ENCODE data around the gene DUS4L. TPM values are rescaled to one million over a fixed set of nuclear protein-coding genes. Genes with fewer than 3 reads are reported as not detected.

DUS4L gene
- 9.7 and 11.1 TPM in 2 replicates for total RNA-seq

DNA sequence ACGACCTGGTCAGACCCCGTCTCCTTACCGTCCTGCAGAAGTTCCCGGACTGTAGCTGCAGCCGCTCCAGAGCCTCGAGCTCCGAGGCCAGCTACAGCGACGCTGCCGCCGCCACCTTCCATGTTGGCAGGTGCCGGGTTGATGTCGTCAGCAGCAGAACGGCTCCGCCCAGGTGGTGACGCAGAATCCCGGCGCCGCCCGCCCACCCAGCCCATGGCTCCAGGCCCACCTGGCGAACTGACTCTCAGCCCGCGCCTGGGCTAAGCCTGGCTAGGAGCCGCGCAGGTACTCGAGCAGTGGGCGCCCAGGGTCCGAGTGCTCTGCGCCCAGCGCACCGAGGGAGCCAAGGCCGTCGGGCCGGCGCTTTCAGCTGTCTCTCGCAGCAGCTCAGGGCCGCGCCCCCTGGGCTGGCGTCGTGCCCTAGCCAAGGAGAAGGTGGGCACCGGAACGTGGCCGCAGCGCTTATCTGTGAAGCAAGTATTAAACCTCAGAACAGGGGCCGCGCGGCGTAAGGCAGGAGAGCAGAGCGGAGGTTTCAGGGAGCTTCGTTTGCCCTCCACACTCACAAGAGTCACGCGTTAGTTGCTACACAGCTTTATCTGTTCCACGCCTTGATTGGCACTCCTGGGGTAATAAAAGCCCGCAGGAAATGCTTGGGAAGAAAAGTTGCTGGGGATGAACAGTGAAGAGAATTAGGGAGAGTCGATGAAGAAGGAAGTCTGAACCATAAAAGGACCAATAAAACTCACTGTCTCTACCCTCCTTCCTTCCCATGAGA is at the start of gene DUS4L, which contains the start of gene COG5:
Gene DUS4L, plus strand, starts transcription at position 197 of the 778 bp plus-strand sequence. CDS start 3,100 bp downstream, outside the sequence.
Gene COG5, minus strand, starts transcription at position 146 of the 778 bp plus-strand sequence. Its CDS starts 24 bp downstream, at position 122.

DNA sequence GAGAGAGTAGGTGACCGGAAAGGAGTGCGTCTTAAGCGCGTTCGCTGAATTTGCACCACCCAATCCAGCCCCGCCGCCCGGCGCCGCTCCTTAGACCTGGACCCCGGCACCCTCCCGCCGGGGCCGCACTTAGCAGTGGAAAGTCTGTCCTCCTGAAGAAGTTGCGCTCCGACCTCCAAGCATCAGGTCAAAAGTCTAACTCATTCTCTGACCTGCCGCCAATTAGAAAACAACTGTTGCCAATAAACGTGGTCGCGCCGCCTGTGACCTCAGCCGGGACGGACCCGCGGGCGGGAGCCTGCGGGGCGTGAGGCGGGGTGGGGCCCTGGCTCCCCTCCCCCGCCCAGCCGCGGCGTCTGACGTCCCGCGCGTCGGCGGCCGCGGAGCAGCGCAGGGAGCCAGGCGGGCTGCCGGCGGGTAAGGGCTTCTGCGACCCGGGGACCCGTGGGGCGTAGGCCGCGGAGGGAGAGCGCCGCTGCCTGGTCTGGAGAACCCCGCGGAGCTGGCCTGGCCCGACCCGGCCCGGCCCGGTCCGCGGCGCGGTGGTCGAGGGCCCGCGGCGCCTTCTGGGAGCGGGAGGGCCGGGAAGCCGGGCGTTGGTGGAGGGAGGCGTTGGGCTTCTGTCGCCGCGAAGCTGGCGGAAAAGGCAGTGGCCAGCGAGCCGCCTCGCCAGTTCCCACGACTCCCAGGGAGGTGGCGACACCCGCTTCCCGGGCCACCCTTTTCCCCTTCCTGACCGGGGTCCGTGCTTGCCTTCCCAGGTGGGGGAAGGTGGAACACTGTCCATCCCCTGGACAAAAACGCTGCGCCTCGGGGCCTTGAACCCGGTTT is 16.3 kb downstream of the DUS4L start, which contains the start of gene BCAP29:
Gene BCAP29, plus strand, starts transcription at position 362 of the 831 bp plus-strand sequence. CDS start 527 bp downstream, outside the sequence.

Other genes with a start within 250 kb of the DUS4L start
- not detected in 2 replicates for gene GPR22, start 93.9 kb upstream of the DUS4L start, total RNA-seq
- 46.3 and 53.4 TPM in 2 replicates for gene COG5, start 51 bp upstream of the DUS4L start, total RNA-seq
- gene BCAP29, start 16.3 kb downstream of the DUS4L start, total RNA-seq = 214 and 266 TPM in 2 replicates
- gene SLC26A4, start 96.9 kb downstream of the DUS4L start, total RNA-seq = 1.1 and 1.3 TPM in 2 replicates
- 13.1 and 22.9 TPM in 2 replicates for gene CBLL1, start 180.2 kb downstream of the DUS4L start, total RNA-seq
- gene SLC26A3, start 239.3 kb downstream of the DUS4L start, total RNA-seq = not detected in 2 replicates

Data from mammary microvascular endothelial cell (primary cell).